Keratinocyte (primary cell): ENCODE results near the gene DST.

Source experiments
- CTCF ChIP-seq, 3 experiments: IDR thresholded peaks in 1 of 3; conservative IDR thresholded peaks in 1 of 3; optimal IDR thresholded peaks in 1 of 3; 2 replicates in 2 of 3; 3 replicates in 1 of 3; pipeline versions ENCODE3 to v1.5.1; 2011; ENCODE audit warnings: low read length in 3 of 3, mild to moderate bottlenecking in 3 of 3, moderate library complexity in 2 of 3, control low read depth in 1 of 3, inconsistent platforms in 1 of 3; ENCODE audit not compliant: insufficient read depth in 2 of 3; ENCODE audit errors: extremely low read depth in 1 of 3
- EZH2 ChIP-seq: IDR thresholded peaks from one replicate; pipeline ENCODE4 v1.6.1; 2012; ENCODE audit warnings: inconsistent platforms, mild to moderate bottlenecking, low read length, moderate library complexity

GRCh38 chr6:56658326-56658725, 15.6 kb upstream of the DST start:
- TF ChIP-seq CTCF (optimal IDR thresholded peaks at IDR 0.05 in 1 of 3, IDR thresholded peaks at IDR 0.05 in 1 of 3, conservative IDR thresholded peaks at IDR 0.05 in 1 of 3; ENCODE audit: extremely low read depth in 1 of 3, insufficient read depth in 2 of 3, low read length in 3 of 3) (no peak), EZH2 (no peak)
